ENCODE results near the gene ARL8A. TPM values are rescaled to one million over a fixed set of nuclear protein-coding genes. Genes with fewer than 3 reads are reported as not detected.

ARL8A gene
- total and polyA plus RNA-seq, 5 donors, result 32.0 to 75.3 (median 64.5) TPM

GRCh38 chr1:202163281-202164270 is 19.0 kb upstream of the ARL8A start:
- ATAC-seq (no peak), DNase-seq (peak in 1 of 3 donors; percentile 52)
- no peaks in the 10 kb centered on the region for H3K9me3 ChIP-seq (ENCODE audit: control insufficient read depth, low read length)
- H3K4me1 ChIP-seq (ENCODE audit: control insufficient read depth, insufficient read depth, low read length), result no peaks in the 10 kb centered on the region
- WGBS, result 78% methylated on average over 12 of the region's 12 CpGs
- H3K27ac ChIP-seq (ENCODE audit: low read length), result no peak overlapping the region
- intact Hi-C loops (cut with DNase I), result no loop called here
- no peaks in the 10 kb centered on the region for H3K27me3 ChIP-seq (ENCODE audit: control insufficient read depth, insufficient read depth)
- no peak overlapping the region for H3K4me3 ChIP-seq (ENCODE audit: low read length)

GRCh38 chr1:202162418-202163280 is 18.1 kb upstream of the ARL8A start:
- WGBS, result 60% methylated on average over 15 of the region's 15 CpGs
- ATAC-seq, result no peak
- Histone ChIP-seq H3K9me3 (ENCODE audit: control insufficient read depth, low read length) (no peaks in the 10 kb centered on the region), H3K4me1 (ENCODE audit: control insufficient read depth, insufficient read depth, low read length) (no peaks in the 10 kb centered on the region), H3K27me3 (ENCODE audit: control insufficient read depth, insufficient read depth) (no peaks in the 10 kb centered on the region), H3K4me3 (ENCODE audit: low read length) (no peak overlapping the region), H3K27ac (ENCODE audit: low read length) (no peak overlapping the region)
- DNase-seq, result peak in 1 of 3 donors; percentile 36
- intact Hi-C loops (cut with DNase I), result no loop called here

GRCh38 chr1:202162047-202162417 is 17.5 kb upstream of the ARL8A start:
- 72% methylated on average over 4 of the region's 4 CpGs for WGBS
- Histone ChIP-seq H3K4me3 (ENCODE audit: low read length) (no peak overlapping the region), H3K27me3 (ENCODE audit: control insufficient read depth, insufficient read depth) (no peaks in the 10 kb centered on the region), H3K27ac (ENCODE audit: low read length) (no peak overlapping the region), H3K4me1 (ENCODE audit: control insufficient read depth, insufficient read depth, low read length) (no peaks in the 10 kb centered on the region), H3K9me3 (ENCODE audit: control insufficient read depth, low read length) (no peaks in the 10 kb centered on the region)
- intact Hi-C loops (cut with DNase I), result no loop called here
- peak in 1 of 3 donors; percentile 52 for DNase-seq
- ATAC-seq, result peak in 1 of 2 donors; percentile 12

- Histone ChIP-seq H3K4me3 (ENCODE audit: low read length) (no peak overlapping the region), H3K9me3 (ENCODE audit: control insufficient read depth, low read length) (no peaks in the 10 kb centered on the region), H3K4me1 (ENCODE audit: control insufficient read depth, insufficient read depth, low read length) (no peaks in the 10 kb centered on the region), H3K27me3 (ENCODE audit: control insufficient read depth, insufficient read depth) (no peaks in the 10 kb centered on the region), H3K27ac (ENCODE audit: low read length) (no peak overlapping the region)
- ATAC-seq, result no peak
- 63% methylated on average over 22 of the region's 22 CpGs for WGBS
- peak in 1 of 3 donors; percentile 49 for DNase-seq
- intact Hi-C loops (cut with DNase I), result no loop called here
Observed at GRCh38 chr1:202161151-202162046, 16.9 kb upstream of the ARL8A start.

GRCh38 chr1:202160377-202160940 is 15.9 kb upstream of the ARL8A start, which contains the start of gene PTPN7:
PTPN7 (minus strand) TSS chr1:202160602; CDS start chr1:202159402, 1,200 bp downstream.
- no peak within 1 kb of the TSS for H3K27ac ChIP-seq (ENCODE audit: low read length)
- 78% methylated on average over 17 of the region's 17 CpGs for WGBS
- ATAC-seq (peak in 1 of 2 donors; percentile 10), DNase-seq (peak in 2 of 3 donors; percentile 72 to 75)
- intact Hi-C loops (cut with DNase I), result no loop called here
- H3K9me3 ChIP-seq (ENCODE audit: control insufficient read depth, low read length), result no peaks in the 10 kb centered on the region
- H3K27me3 ChIP-seq (ENCODE audit: control insufficient read depth, insufficient read depth), result no peaks in the 10 kb centered on the region
- H3K4me1 ChIP-seq (ENCODE audit: control insufficient read depth, insufficient read depth, low read length), result peaks cover 2% of the 10 kb centered on the region
- H3K4me3 ChIP-seq (ENCODE audit: low read length), result no peak within 1 kb of the TSS

GRCh38 chr1:202159534-202160371 is 15.2 kb upstream of the ARL8A start:
- no peak overlapping the region for H3K27ac ChIP-seq (ENCODE audit: low read length)
- no peaks in the 10 kb centered on the region for H3K27me3 ChIP-seq (ENCODE audit: control insufficient read depth, insufficient read depth)
- no peaks in the 10 kb centered on the region for H3K9me3 ChIP-seq (ENCODE audit: control insufficient read depth, low read length)
- no peak for ATAC-seq
- peaks cover 5% of the 10 kb centered on the region for H3K4me1 ChIP-seq (ENCODE audit: control insufficient read depth, insufficient read depth, low read length)
- WGBS, result 80% methylated on average over 16 of the region's 16 CpGs
- intact Hi-C loops (cut with DNase I), result no loop called here
- H3K4me3 ChIP-seq (ENCODE audit: low read length), result no peak overlapping the region
- DNase-seq, result peak in 2 of 3 donors; percentile 44 to 55

GRCh38 chr1:202158810-202159533 is 14.4 kb upstream of the ARL8A start:
- H3K9me3 ChIP-seq (ENCODE audit: control insufficient read depth, low read length), result no peaks in the 10 kb centered on the region
- DNase-seq (peak in 1 of 3 donors; percentile 28), ATAC-seq (no peak)
- no peak overlapping the region for H3K4me3 ChIP-seq (ENCODE audit: low read length)
- WGBS, result 88% methylated on average over 10 of the region's 10 CpGs
- no peak overlapping the region for H3K27ac ChIP-seq (ENCODE audit: low read length)
- peaks cover 5% of the 10 kb centered on the region for H3K4me1 ChIP-seq (ENCODE audit: control insufficient read depth, insufficient read depth, low read length)
- H3K27me3 ChIP-seq (ENCODE audit: control insufficient read depth, insufficient read depth), result no peaks in the 10 kb centered on the region
- intact Hi-C loops (cut with DNase I), result no loop called here

GRCh38 chr1:202157945-202158344 is 13.4 kb upstream of the ARL8A start:
- Histone ChIP-seq H3K9me3 (ENCODE audit: control insufficient read depth, low read length) (no peaks in the 10 kb centered on the region), H3K4me1 (ENCODE audit: control insufficient read depth, insufficient read depth, low read length) (peaks cover 5% of the 10 kb centered on the region), H3K27ac (ENCODE audit: low read length) (no peak overlapping the region), H3K27me3 (ENCODE audit: control insufficient read depth, insufficient read depth) (no peaks in the 10 kb centered on the region), H3K4me3 (ENCODE audit: low read length) (no peak overlapping the region)
- peak in 1 of 3 donors; percentile 25 for DNase-seq
- intact Hi-C loops (cut with DNase I), result no loop called here
- no peak for ATAC-seq
- WGBS, result 93% methylated on average over 10 of the region's 10 CpGs

GRCh38 chr1:202156590-202156989 is 12.1 kb upstream of the ARL8A start:
- H3K9me3 ChIP-seq (ENCODE audit: control insufficient read depth, low read length), result no peaks in the 10 kb centered on the region
- WGBS, result 83% methylated on average over 8 of the region's 8 CpGs
- ATAC-seq (no peak), DNase-seq (peak in 1 of 3 donors; percentile 21)
- H3K27me3 ChIP-seq (ENCODE audit: control insufficient read depth, insufficient read depth), result no peaks in the 10 kb centered on the region
- intact Hi-C loops (cut with DNase I), result no loop called here
- no peak overlapping the region for H3K4me3 ChIP-seq (ENCODE audit: low read length)
- no peak overlapping the region for H3K27ac ChIP-seq (ENCODE audit: low read length)
- peaks cover 5% of the 10 kb centered on the region for H3K4me1 ChIP-seq (ENCODE audit: control insufficient read depth, insufficient read depth, low read length)
